Measurements from ENCODE around the gene GRK5. TPM values are rescaled to one million over a fixed set of nuclear protein-coding genes. Genes with fewer than 3 reads are reported as not detected.

Gene GRK5
- total RNA-seq, 6 experiments from 2014 or later = 9.7 to 16.8 (median 15.9) TPM

GRCh38 chr10:119359025-119359424, 151.7 kb downstream of the GRK5 start:
- H3K4me3 Mint-ChIP-seq = no peak overlapping the region
- H3K27ac Mint-ChIP-seq = no peak overlapping the region
- H3K4me1 Mint-ChIP-seq (ENCODE audit: low read depth) = peaks cover 6% of the 10 kb centered on the region; the same call in 1 of the 2 replicates
- no peak for DNase-seq
- peaks cover 6% of the 10 kb centered on the region for H3K27me3 Mint-ChIP-seq (ENCODE audit: insufficient read depth)
- peaks cover 23% of the 10 kb centered on the region for H3K36me3 Mint-ChIP-seq (ENCODE audit: low read depth)
- peaks cover 21% of the 10 kb centered on the region for H3K9me3 Mint-ChIP-seq
- TF ChIP-seq CTCF (IDR thresholded peaks at IDR 0.05) = no peak

- Mint-ChIP-seq H3K4me1 (ENCODE audit: low read depth) (peaks cover 18% of the 10 kb centered on the region), H3K36me3 (ENCODE audit: low read depth) (peaks cover 23% of the 10 kb centered on the region), H3K27me3 (ENCODE audit: insufficient read depth) (peaks cover 6% of the 10 kb centered on the region), H3K9me3 (peaks cover 21% of the 10 kb centered on the region), H3K4me3 (no peak overlapping the region), H3K27ac (no peak overlapping the region)
- DNase-seq = no peak
- no peak for TF ChIP-seq CTCF (IDR thresholded peaks at IDR 0.05)
Measured at GRCh38 chr10:119360181-119360921, 153.0 kb downstream of the GRK5 start.

DNA sequence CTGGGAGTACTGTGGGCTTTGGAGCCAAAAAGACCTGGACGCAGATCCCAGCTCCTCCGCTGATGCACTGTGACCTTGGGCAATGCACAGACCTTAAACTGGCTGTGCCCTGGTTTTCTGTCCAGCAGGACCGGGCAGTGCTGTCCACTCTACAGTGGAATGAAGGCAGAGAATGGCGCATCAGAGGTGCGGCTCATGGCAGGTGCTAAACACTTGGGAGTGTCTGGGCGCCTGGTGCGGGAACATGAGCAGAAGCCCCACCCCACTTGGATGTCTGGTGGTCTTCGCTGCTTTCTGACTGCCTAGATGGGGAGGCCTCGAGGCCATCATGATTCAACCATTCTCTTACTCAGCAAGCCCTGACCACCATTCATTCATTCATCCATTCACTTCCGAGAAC, 153.7 kb downstream of the GRK5 start:
- Mint-ChIP-seq H3K36me3 (ENCODE audit: low read depth) (peaks cover 17% of the 10 kb centered on the region), H3K27ac (no peak overlapping the region), H3K4me3 (no peak overlapping the region), H3K9me3 (peaks cover 15% of the 10 kb centered on the region), H3K4me1 (ENCODE audit: low read depth) (peaks cover 24% of the 10 kb centered on the region), H3K27me3 (ENCODE audit: insufficient read depth) (peaks cover 6% of the 10 kb centered on the region)
- TF ChIP-seq CTCF (IDR thresholded peaks at IDR 0.05) = no peak
- no peak for DNase-seq

DNA sequence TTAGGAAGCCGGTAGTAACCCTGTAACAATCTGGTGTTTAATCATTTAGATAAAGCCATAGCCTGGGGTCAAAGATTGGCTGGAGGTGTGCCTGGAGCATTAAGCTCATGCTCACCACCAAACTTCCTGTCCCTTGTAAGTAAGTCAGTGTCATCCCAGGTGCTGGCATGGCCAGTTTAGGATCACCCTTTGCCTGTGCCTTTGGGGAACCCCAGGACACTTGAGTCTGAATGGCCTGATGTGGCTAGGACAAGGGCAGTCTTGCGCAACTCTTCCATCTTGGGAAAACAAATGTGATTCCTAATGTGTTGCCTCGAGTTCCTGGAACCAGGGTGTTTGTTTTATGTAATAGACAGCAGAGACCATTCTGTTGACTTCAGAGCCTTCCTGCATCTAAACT, 154.8 kb downstream of the GRK5 start:
- no peak for DNase-seq
- Mint-ChIP-seq H3K9me3 (peaks cover 6% of the 10 kb centered on the region), H3K4me1 (ENCODE audit: low read depth) (peaks cover 28% of the 10 kb centered on the region), H3K36me3 (ENCODE audit: low read depth) (peaks cover 6% of the 10 kb centered on the region), H3K4me3 (no peak overlapping the region), H3K27me3 (ENCODE audit: insufficient read depth) (peaks cover 7% of the 10 kb centered on the region), H3K27ac (no peak overlapping the region)
- TF ChIP-seq CTCF (IDR thresholded peaks at IDR 0.05) = no peak

DNA sequence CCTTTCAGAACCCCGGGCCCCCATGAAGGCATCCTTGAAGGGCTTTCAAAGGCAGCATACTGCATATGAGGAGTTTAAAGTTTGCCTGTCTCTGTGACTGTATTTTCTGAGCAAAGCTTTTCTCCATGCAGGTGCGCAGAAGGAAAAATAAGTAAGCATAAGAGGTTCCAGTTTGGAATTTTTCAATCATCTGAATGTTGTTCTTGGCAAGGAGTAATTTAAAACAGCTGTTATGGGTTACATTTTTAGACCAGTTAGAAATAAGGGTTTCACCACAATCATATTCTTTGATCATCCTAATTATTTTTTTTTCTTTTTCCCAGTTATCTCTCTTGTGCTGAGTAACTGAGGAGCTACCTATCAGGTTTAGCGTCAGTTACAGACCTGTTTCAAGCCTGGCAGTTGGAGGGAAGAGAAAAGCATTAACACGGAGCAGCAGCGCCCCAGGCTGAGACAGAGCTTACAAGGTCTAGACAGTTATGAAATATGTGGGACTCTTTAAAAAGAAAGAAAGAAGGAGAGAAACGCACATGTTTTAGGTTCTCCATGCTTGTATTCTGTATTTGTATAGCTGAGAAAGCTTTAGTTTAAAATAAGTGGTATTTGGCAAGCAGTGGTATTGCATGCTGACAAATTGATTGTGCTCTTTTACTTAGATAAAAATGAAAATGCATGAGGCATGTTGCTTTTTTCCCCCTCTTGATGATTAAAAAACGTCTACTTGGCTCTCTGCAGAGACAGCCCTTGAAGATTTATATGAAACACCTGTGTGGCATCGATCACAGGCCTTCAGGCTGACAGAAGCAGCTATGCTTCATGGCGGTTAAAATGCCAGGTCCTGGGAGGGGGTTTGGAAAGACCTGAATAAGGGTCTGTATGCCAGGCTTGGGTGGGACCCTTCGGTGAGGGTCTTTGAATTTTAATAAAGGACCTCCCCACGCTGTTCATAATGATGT, 157.6 kb downstream of the GRK5 start:
- Mint-ChIP-seq H3K27me3 (ENCODE audit: insufficient read depth) (peaks cover 6% of the 10 kb centered on the region), H3K4me3 (no peak overlapping the region), H3K9me3 (peaks cover 6% of the 10 kb centered on the region), H3K36me3 (ENCODE audit: low read depth) (peaks cover 5% of the 10 kb centered on the region; the same call in 1 of the 2 replicates), H3K4me1 (ENCODE audit: low read depth) (peaks cover 34% of the 10 kb centered on the region), H3K27ac (no peak overlapping the region)
- DNase-seq = no peak
- TF ChIP-seq CTCF (IDR thresholded peaks at IDR 0.05) = peak; percentile 60
